Neural cell (in vitro differentiated cells): ENCODE results near the gene ANO8. TPM values are rescaled to one million over a fixed set of nuclear protein-coding genes. Genes with fewer than 3 reads are reported as not detected.

Experiments used
- H2AFZ ChIP-seq: fragments of 200-600, 300-800 bp; sonication (generic), shearing (Covaris generic); 2 replicates; pipeline ENCODE4 v1.6.0; 2014; ENCODE audit warnings: low read depth, mild to moderate bottlenecking, antibody characterized with exemption, low read length, moderate library complexity
- H3F3A ChIP-seq: fragments of 200-600 bp; shearing (Covaris generic); 2 replicates; pipeline ENCODE4 v1.6.1; 2016; ENCODE audit warnings: mild to moderate bottlenecking, moderate library complexity, mixed read lengths, antibody characterized with exemption, low read length; ENCODE audit not compliant: insufficient read depth, poor library complexity, severe bottlenecking
- H3K27ac ChIP-seq: fragments of 200-600, 300-800 bp; sonication (generic), shearing (Covaris generic); 2 replicates; pipeline ENCODE4 v1.5.1; 2014; ENCODE audit warnings: mild to moderate bottlenecking, low read length, moderate library complexity
- H3K27me3 ChIP-seq: fragments of 300-800, 200-600 bp; sonication (generic), shearing (Covaris generic); 2 replicates; pipeline ENCODE4 v1.6.0; 2014; ENCODE audit warnings: mild to moderate bottlenecking, low read depth, low read length, moderate library complexity; ENCODE audit not compliant: insufficient read depth
- H3K36me3 ChIP-seq: fragments of 300-800, 200-600 bp; sonication (generic), shearing (Covaris generic); 2 replicates; pipeline ENCODE4 v1.5.1; 2014; ENCODE audit warnings: mild to moderate bottlenecking, antibody characterized with exemption, low read length, moderate library complexity; ENCODE audit not compliant: insufficient read depth
- H3K4me2 ChIP-seq: fragments of 300-800, 200-600 bp; sonication (generic), shearing (Covaris generic); 2 replicates; pipeline ENCODE4 v1.6.0; 2014; ENCODE audit warnings: mild to moderate bottlenecking, low read length
- H3K4me3 ChIP-seq: fragments of 300-800, 200-600 bp; sonication (generic), shearing (Covaris generic); 2 replicates; pipeline ENCODE4 v1.5.1; 2014; ENCODE audit warnings: mild to moderate bottlenecking, low read length, moderate library complexity
- H3K79me2 ChIP-seq: fragments of 200-600 bp; shearing (Covaris generic); replicated peaks from 2 replicates; pipeline ENCODE4 v1.6.0; 2014; ENCODE audit warnings: mild to moderate bottlenecking, low read length, moderate library complexity; ENCODE audit not compliant: insufficient read depth
- H3K9ac ChIP-seq: fragments of 300-800, 200-600 bp; sonication (generic), shearing (Covaris generic); 2 replicates; pipeline ENCODE4 v1.6.1; 2016; ENCODE audit warnings: mild to moderate bottlenecking, low read length, mixed read lengths
- H3K9me2 ChIP-seq: fragments of 200-600 bp; shearing (Covaris generic); 2 replicates; pipeline ENCODE4 v1.6.1; 2016; ENCODE audit warnings: mild to moderate bottlenecking, low read length, mixed read lengths; ENCODE audit not compliant: insufficient read depth
- H3K9me3 ChIP-seq: fragments of 200-600, 300-800 bp; sonication (generic), shearing (Covaris generic); 2 replicates; pipeline ENCODE4 v1.6.1; 2016; ENCODE audit warnings: mild to moderate bottlenecking, mixed run types, low read length, moderate library complexity, mixed read lengths
- H4K20me1 ChIP-seq: fragments of 200-600 bp; shearing (Covaris generic); 2 replicates; pipeline ENCODE4 v1.6.1; 2016; ENCODE audit warnings: mild to moderate bottlenecking, mixed run types; ENCODE audit not compliant: insufficient read depth
- EP300 ChIP-seq: fragments of 450-650 bp; conservative IDR thresholded peaks from 2 replicates; pipeline ENCODE4 v1.6.1; 2014; ENCODE audit warnings: antibody characterized with exemption, mild to moderate bottlenecking, moderate library complexity; ENCODE audit not compliant: poor library complexity, severe bottlenecking
- EZH2 ChIP-seq: fragments of 200-600, 300-800 bp; shearing (Covaris generic), sonication (generic); IDR thresholded peaks from 2 replicates; pipeline ENCODE4 v1.6.1; 2014; ENCODE audit warnings: antibody characterized with exemption, low read length, borderline replicate concordance, mild to moderate bottlenecking; ENCODE audit not compliant: insufficient read depth, poor library complexity, severe bottlenecking
- MXI1 ChIP-seq: fragments of 450-650 bp; conservative IDR thresholded peaks from 2 replicates; pipeline ENCODE4 v1.6.1; 2014; ENCODE audit warnings: antibody characterized with exemption, mild to moderate bottlenecking; ENCODE audit not compliant: poor library complexity, severe bottlenecking
- POLR2AphosphoS5 ChIP-seq: IDR thresholded peaks from 2 replicates; pipeline ENCODE4 v1.6.1; 2012
- RAD21 ChIP-seq: fragments of 450-650 bp; conservative IDR thresholded peaks from 2 replicates; pipeline ENCODE4 v1.6.1; 2014; ENCODE audit warnings: antibody characterized with exemption, mild to moderate bottlenecking, moderate library complexity
- SMC3 ChIP-seq: fragments of 450-650 bp; conservative IDR thresholded peaks from 2 replicates; pipeline ENCODE4 v1.6.1; 2014; ENCODE audit warnings: antibody characterized with exemption, mild to moderate bottlenecking, moderate library complexity; ENCODE audit not compliant: poor library complexity
- TAF1 ChIP-seq: IDR thresholded peaks from 2 replicates; pipeline ENCODE4 v1.6.1; 2012; ENCODE audit warnings: low read depth
- polyA plus RNA-seq: library from polyadenylated mRNA; depleted of rRNA; stranded (reverse); fragments of >200 nt; gene quantifications from 2 replicates; pipeline ENCODE4 v1.2.3, GENCODE V29; 2014
- TF ChIP-seq, protein P1 (sequence below): fragments of 450-650 bp; IDR thresholded peaks from 2 replicates; pipeline ENCODE4 v1.5.1; 2014; ENCODE audit warnings: antibody characterized with exemption, mild to moderate bottlenecking, moderate library complexity; ENCODE audit not compliant: poor library complexity, severe bottlenecking
- TF ChIP-seq, protein P2 (sequence below): IDR thresholded peaks from 2 replicates; pipeline ENCODE4 v1.6.1; 2012; ENCODE audit warnings: borderline replicate concordance

ANO8 gene
- polyA plus RNA-seq, 1 donor from 2014 or later = 51.3 TPM

DNA sequence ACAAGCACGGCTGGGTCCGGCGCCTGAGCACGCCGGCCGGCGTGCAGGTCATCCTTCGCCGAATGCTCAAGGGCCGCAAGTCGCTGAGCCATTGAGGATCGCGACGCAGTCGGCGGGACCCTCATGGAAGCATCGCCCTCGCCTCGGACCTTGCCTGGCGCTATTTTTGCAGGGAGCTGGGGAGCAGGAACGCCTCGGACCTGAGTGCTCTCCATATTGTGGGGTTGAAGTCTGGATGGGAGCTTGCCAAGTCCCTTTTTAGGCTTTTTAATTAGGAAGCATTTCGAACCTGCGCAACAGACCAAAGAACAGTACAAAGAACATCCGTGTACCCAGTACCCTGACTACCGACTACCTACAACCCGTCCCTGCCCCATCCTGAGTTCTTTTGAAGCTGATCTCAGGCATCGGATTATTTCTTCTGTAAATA lies 28.4 kb downstream of the ANO8 start:
- Histone ChIP-seq H3F3A (no peaks in the 10 kb centered on the region), H3K79me2 (peaks cover 15% of the 10 kb centered on the region), H3K27ac (peak overlapping the region; percentile 84), H4K20me1 (no peaks in the 10 kb centered on the region), H3K9ac (peak overlapping the region; percentile 88), H3K4me3 (peak overlapping the region; percentile 92), H3K4me2 (peak overlapping the region; percentile 95), H2AFZ (peak overlapping the region; percentile 94), H3K27me3 (no peaks in the 10 kb centered on the region), H3K9me2 (no peaks in the 10 kb centered on the region), H3K9me3 (no peaks in the 10 kb centered on the region), H3K36me3 (no peaks in the 10 kb centered on the region)
- TF ChIP-seq EZH2 (no peak), TAF1 (no peak), POLR2AphosphoS5 (no peak), RAD21 (no peak), SMC3 (no peak), EP300 (no peak), MXI1 (no peak)
- TF ChIP-seq, protein P1, sequence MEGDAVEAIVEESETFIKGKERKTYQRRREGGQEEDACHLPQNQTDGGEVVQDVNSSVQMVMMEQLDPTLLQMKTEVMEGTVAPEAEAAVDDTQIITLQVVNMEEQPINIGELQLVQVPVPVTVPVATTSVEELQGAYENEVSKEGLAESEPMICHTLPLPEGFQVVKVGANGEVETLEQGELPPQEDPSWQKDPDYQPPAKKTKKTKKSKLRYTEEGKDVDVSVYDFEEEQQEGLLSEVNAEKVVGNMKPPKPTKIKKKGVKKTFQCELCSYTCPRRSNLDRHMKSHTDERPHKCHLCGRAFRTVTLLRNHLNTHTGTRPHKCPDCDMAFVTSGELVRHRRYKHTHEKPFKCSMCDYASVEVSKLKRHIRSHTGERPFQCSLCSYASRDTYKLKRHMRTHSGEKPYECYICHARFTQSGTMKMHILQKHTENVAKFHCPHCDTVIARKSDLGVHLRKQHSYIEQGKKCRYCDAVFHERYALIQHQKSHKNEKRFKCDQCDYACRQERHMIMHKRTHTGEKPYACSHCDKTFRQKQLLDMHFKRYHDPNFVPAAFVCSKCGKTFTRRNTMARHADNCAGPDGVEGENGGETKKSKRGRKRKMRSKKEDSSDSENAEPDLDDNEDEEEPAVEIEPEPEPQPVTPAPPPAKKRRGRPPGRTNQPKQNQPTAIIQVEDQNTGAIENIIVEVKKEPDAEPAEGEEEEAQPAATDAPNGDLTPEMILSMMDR = no peak
- TF ChIP-seq, protein P2, sequence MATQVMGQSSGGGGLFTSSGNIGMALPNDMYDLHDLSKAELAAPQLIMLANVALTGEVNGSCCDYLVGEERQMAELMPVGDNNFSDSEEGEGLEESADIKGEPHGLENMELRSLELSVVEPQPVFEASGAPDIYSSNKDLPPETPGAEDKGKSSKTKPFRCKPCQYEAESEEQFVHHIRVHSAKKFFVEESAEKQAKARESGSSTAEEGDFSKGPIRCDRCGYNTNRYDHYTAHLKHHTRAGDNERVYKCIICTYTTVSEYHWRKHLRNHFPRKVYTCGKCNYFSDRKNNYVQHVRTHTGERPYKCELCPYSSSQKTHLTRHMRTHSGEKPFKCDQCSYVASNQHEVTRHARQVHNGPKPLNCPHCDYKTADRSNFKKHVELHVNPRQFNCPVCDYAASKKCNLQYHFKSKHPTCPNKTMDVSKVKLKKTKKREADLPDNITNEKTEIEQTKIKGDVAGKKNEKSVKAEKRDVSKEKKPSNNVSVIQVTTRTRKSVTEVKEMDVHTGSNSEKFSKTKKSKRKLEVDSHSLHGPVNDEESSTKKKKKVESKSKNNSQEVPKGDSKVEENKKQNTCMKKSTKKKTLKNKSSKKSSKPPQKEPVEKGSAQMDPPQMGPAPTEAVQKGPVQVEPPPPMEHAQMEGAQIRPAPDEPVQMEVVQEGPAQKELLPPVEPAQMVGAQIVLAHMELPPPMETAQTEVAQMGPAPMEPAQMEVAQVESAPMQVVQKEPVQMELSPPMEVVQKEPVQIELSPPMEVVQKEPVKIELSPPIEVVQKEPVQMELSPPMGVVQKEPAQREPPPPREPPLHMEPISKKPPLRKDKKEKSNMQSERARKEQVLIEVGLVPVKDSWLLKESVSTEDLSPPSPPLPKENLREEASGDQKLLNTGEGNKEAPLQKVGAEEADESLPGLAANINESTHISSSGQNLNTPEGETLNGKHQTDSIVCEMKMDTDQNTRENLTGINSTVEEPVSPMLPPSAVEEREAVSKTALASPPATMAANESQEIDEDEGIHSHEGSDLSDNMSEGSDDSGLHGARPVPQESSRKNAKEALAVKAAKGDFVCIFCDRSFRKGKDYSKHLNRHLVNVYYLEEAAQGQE = no peak

DNA sequence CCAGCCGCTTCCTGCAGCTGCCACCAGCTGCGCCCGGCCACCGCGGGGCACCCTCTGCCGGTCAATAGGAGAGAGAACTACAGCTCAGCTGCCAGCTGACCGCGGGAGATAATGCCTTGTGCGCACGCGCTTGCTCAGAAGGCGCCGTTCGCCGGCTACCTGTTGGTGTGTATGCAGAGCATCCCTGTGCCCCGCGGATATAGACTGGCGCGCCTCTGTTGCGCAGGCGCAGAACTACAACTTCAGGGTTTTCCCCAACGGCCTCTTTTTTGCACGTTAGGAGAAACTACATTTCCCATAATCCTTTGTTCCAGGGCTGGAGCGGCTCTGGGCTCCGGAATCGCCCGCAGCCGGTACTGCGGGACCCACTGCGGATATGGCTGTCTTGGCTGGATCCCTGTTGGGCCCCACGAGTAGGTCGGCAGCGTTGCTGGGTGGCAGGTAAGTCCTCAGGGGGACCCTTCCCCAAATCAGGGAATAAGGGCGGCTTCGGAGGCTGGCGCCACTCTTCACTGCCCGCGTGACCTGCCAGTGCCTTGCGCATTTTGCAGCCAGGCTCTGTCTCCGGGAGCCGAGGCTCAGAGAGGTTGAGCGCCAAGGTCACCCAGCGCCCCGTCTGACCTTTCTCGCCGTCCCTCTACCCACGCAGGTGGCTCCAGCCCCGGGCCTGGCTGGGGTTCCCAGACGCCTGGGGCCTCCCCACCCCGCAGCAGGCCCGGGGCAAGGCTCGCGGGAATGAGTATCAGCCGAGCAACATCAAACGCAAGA lies 29.0 kb downstream of the ANO8 start, which contains the start of gene MRPL34:
MRPL34 (plus strand) TSS at position 356 of the 768 bp plus-strand sequence; CDS start at position 377, 21 bp downstream.
- Histone ChIP-seq H3K79me2 (peaks cover 12% of the 10 kb centered on the region), H3K4me2 (peak within 1 kb of the TSS; percentile 95), H3K9ac (peak within 1 kb of the TSS; percentile 88), H3K9me3 (no peaks in the 10 kb centered on the region), H4K20me1 (no peaks in the 10 kb centered on the region), H3K27me3 (no peaks in the 10 kb centered on the region), H3K27ac (peak within 1 kb of the TSS; percentile 84), H3K36me3 (no peaks in the 10 kb centered on the region), H3F3A (no peaks in the 10 kb centered on the region), H2AFZ (peak within 1 kb of the TSS; percentile 94), H3K9me2 (no peaks in the 10 kb centered on the region), H3K4me3 (peak within 1 kb of the TSS; percentile 92)
- TF ChIP-seq, protein P2 = no peak
- peak; percentile 75 for TF ChIP-seq POLR2AphosphoS5
- peak; percentile 73 for TF ChIP-seq TAF1
- TF ChIP-seq, protein P1 = peak; percentile 94
- TF ChIP-seq RAD21 = peak; percentile 74
- TF ChIP-seq SMC3 = peak; percentile 88
- TF ChIP-seq MXI1 = peak; percentile 85
- no peak for TF ChIP-seq EZH2
- TF ChIP-seq EP300 = peak; percentile 20
